A204.1 (cell line): ENCODE measurements around the gene TIMM23.
"Not testable (repeated sequence)": the region's sequence is repeated elsewhere in the genome, so short reads cannot be mapped to it uniquely, and the experiment has no call there.

Experiments used
- FAIRE-seq: peaks from 2 replicates; lab custom pipeline; 2012; peaks lifted over from hg19 to GRCh38; lab: Jason Lieb, UNC

TIMM23 gene

GRCh38 chr10:45972106-45972812 lies at the start of gene TIMM23:
Gene TIMM23, plus strand, starts transcription at chr10:45972489. Its CDS starts 136 bp downstream, at chr10:45972625.
- not testable (repeated sequence) for FAIRE-seq

GRCh38 chr10:45926790-45927189 lies 45.5 kb upstream of the TIMM23 start:
- FAIRE-seq: not testable (repeated sequence)

GRCh38 chr10:45931305-45931704 lies 41.0 kb upstream of the TIMM23 start:
- not testable (repeated sequence) for FAIRE-seq

- FAIRE-seq: not testable (repeated sequence)
Measured at GRCh38 chr10:45934788-45935187, 37.5 kb upstream of the TIMM23 start.

- not testable (repeated sequence) for FAIRE-seq
Measured at GRCh38 chr10:45939176-45939697, 33.1 kb upstream of the TIMM23 start.

GRCh38 chr10:45941196-45941595 lies 31.1 kb upstream of the TIMM23 start:
- not testable (repeated sequence) for FAIRE-seq

- FAIRE-seq: not testable (repeated sequence)
Measured at GRCh38 chr10:45945476-45945875, 26.8 kb upstream of the TIMM23 start.

- FAIRE-seq: not testable (repeated sequence)
Measured at GRCh38 chr10:45947363-45947762, 24.9 kb upstream of the TIMM23 start.

GRCh38 chr10:45948801-45949200 lies 23.5 kb upstream of the TIMM23 start:
- not testable (repeated sequence) for FAIRE-seq

- FAIRE-seq: not testable (repeated sequence)
Measured at GRCh38 chr10:45954367-45954766, 17.9 kb upstream of the TIMM23 start.

GRCh38 chr10:45956634-45957033 lies 15.7 kb upstream of the TIMM23 start:
- not testable (repeated sequence) for FAIRE-seq

- FAIRE-seq: not testable (repeated sequence)
Measured at GRCh38 chr10:45957928-45958327, 14.4 kb upstream of the TIMM23 start.

- not testable (repeated sequence) for FAIRE-seq
Measured at GRCh38 chr10:45962686-45963452, 9.4 kb upstream of the TIMM23 start.

GRCh38 chr10:45971019-45971418 lies 1.3 kb upstream of the TIMM23 start:
- FAIRE-seq: not testable (repeated sequence)

- not testable (repeated sequence) for FAIRE-seq
Measured at GRCh38 chr10:45971742-45972105, 565 bp upstream of the TIMM23 start.

- not testable (repeated sequence) for FAIRE-seq
Measured at GRCh38 chr10:45972813-45973169, 502 bp downstream of the TIMM23 start.

- not testable (repeated sequence) for FAIRE-seq
Measured at GRCh38 chr10:45974041-45974440, 1.8 kb downstream of the TIMM23 start.

- FAIRE-seq: not testable (repeated sequence)
Measured at GRCh38 chr10:45978554-45978953, 6.3 kb downstream of the TIMM23 start.

- not testable (repeated sequence) for FAIRE-seq
Measured at GRCh38 chr10:45981367-45981766, 9.1 kb downstream of the TIMM23 start.

GRCh38 chr10:45983538-45984186 lies 11.4 kb downstream of the TIMM23 start:
- not testable (repeated sequence) for FAIRE-seq

GRCh38 chr10:45984473-45984872 lies 12.2 kb downstream of the TIMM23 start:
- not testable (repeated sequence) for FAIRE-seq

GRCh38 chr10:45985590-45985989 lies 13.3 kb downstream of the TIMM23 start:
- FAIRE-seq: not testable (repeated sequence)

GRCh38 chr10:45997557-45997956 lies 25.3 kb downstream of the TIMM23 start:
- no peak for FAIRE-seq
